ENCODE data around the gene AKAP13. TPM values are rescaled to one million over a fixed set of nuclear protein-coding genes. Genes with fewer than 3 reads are reported as not detected.
A peak's percentile ranks its signal among the peaks of the same experiment; 100 is the strongest.

Gene AKAP13
- total RNA-seq, 1 donor from 2014 or later = 450 TPM

DNA sequence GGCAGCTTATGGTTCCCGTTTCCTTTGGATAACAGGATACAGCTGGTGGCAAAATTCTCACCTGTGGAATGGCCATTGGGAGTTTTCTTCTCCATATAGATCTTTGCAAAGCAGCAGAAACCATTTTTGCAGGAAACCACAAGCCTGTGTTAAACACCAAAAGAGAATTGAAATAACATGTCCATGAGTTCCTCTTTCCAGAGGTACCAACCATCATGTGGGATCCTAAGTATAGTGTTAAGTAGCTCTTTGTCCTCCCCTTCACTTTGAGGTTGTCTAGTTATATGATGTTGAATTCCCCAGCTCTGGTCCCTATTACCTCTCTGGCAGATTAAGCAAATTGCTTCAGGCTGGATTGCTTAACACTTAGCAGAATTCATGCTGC lies 94.9 kb downstream of the AKAP13 start:
- ATAC-seq (peak; percentile 50), DNase-seq (no peak)

GRCh38 chr15:85475711-85476110 lies 95.3 kb downstream of the AKAP13 start:
- no peak for TF ChIP-seq CTCF (IDR thresholded peaks at IDR 0.05)
- H3K27ac ChIP-seq = no peak overlapping the region
- intact Hi-C loops (cut with DNase I) = no loop called here

More for the DNA sequence above, 94.9 kb downstream of the AKAP13 start:
- no peak for TF ChIP-seq CTCF (IDR thresholded peaks at IDR 0.05)
- Histone ChIP-seq H3K9me3 (no peaks in the 10 kb centered on the region), H3K27ac (no peak overlapping the region), H3K4me1 (peaks cover 24% of the 10 kb centered on the region), H3K36me3 (no peaks in the 10 kb centered on the region), H3K27me3 (no peaks in the 10 kb centered on the region), H3K4me3 (no peak overlapping the region)
- intact Hi-C loops (cut with DNase I) = no loop called here

DNA sequence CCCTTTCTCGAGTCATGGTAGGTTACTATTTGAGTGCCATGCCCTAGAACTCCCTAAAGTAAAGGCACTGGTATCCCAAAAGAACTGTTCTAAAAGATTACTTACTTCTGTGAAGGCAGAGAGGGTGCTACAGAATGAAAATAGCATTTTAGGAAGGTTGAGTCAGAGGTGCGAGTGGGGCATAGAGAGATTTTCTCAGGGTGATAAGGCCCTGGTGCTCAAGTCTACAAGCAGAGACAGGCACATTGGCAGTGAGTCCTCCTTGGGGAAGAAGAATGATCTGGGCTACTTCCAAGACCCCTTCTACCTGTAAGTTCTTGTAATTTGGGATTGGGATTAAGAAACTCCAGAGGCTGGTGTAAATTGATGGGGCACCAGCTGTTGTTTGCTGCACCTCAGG lies 96.7 kb downstream of the AKAP13 start:
- H3K36me3 ChIP-seq = no peaks in the 10 kb centered on the region
- no peak for ATAC-seq
- DNase-seq = no peak
- TF ChIP-seq CTCF (IDR thresholded peaks at IDR 0.05) = no peak
- H3K4me3 ChIP-seq = no peak overlapping the region
- H3K27ac ChIP-seq = no peak overlapping the region
- H3K9me3 ChIP-seq = no peaks in the 10 kb centered on the region
- peaks cover 38% of the 10 kb centered on the region for H3K4me1 ChIP-seq
- H3K27me3 ChIP-seq = no peaks in the 10 kb centered on the region
- intact Hi-C loops (cut with DNase I) = no loop called here

More at GRCh38 chr15:85475711-85476110, 95.3 kb downstream of the AKAP13 start:
- Histone ChIP-seq H3K9me3 (no peaks in the 10 kb centered on the region), H3K4me1 (peaks cover 25% of the 10 kb centered on the region), H3K36me3 (no peaks in the 10 kb centered on the region), H3K27me3 (no peaks in the 10 kb centered on the region), H3K4me3 (no peak overlapping the region)
- DNase-seq = no peak
- ATAC-seq = no peak

DNA sequence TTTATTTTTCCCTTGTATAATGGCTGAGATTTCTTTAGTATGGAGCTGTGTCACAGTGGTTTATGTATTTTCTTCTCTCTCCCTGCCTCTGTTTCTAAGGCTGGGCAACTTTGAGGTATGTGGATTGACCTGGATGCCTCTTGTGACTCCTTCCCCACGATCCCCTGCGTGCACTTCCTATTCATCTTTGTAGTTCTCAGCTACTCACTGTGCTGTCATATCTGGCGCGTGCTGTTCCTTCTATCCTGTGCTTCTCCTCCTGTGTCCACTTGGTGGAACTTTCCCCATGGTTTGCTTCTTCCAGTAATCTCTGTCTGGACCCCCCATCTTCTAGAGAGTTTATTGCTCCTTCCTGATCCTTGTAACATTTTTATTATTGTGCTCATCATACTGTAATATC lies 97.3 kb downstream of the AKAP13 start:
- no peak overlapping the region for H3K27ac ChIP-seq
- TF ChIP-seq CTCF (IDR thresholded peaks at IDR 0.05) = no peak
- H3K36me3 ChIP-seq = no peaks in the 10 kb centered on the region
- intact Hi-C loops (cut with DNase I) = no loop called here
- H3K27me3 ChIP-seq = no peaks in the 10 kb centered on the region
- H3K4me1 ChIP-seq = peaks cover 44% of the 10 kb centered on the region
- DNase-seq (no peak), ATAC-seq (peak; percentile 19)
- H3K9me3 ChIP-seq = no peaks in the 10 kb centered on the region
- no peak overlapping the region for H3K4me3 ChIP-seq

- Histone ChIP-seq H3K4me1 (peaks cover 48% of the 10 kb centered on the region), H3K27ac (peak overlapping the region; percentile 9)
Observed at GRCh38 chr15:85479071-85479647, 98.8 kb downstream of the AKAP13 start.

More at GRCh38 chr15:85479071-85479647, 98.8 kb downstream of the AKAP13 start:
- TF ChIP-seq CTCF (IDR thresholded peaks at IDR 0.05) = no peak
- DNase-seq = no peak
- ATAC-seq = peak; percentile 48
- Histone ChIP-seq H3K36me3 (no peaks in the 10 kb centered on the region), H3K9me3 (no peaks in the 10 kb centered on the region), H3K4me3 (no peak overlapping the region), H3K27me3 (no peaks in the 10 kb centered on the region)
- intact Hi-C loops (cut with DNase I) = no loop called here
